HL-60 (cell line): Measurements from ENCODE around the gene PARD6B.

ENCODE experiments used
- DNase-seq, 2 experiments: peaks; one replicate each; pipeline ENCODE4 v3.0.0-alpha.2; 2010 to 2020; ENCODE audit warnings: low read depth in 1 of 2, low spot score in 1 of 2
- H3K27ac ChIP-seq: fragments of 250-450 bp; sonication (Bioruptor Pico); replicated peaks from 2 replicates; pipeline ENCODE4 v1.5.1; 2020; ENCODE audit warnings: mild to moderate bottlenecking, moderate library complexity
- H3K27me3 ChIP-seq: fragments of 250-450 bp; sonication (Bioruptor Pico); 2 replicates; pipeline ENCODE4 v1.5.1; 2021; ENCODE audit warnings: mild to moderate bottlenecking, moderate library complexity; ENCODE audit not compliant: insufficient read depth, poor library complexity, severe bottlenecking
- H3K4me3 ChIP-seq: replicated peaks from 2 replicates; pipeline ENCODE4 v1.5.1; 2011; ENCODE audit warnings: mild to moderate bottlenecking, control low read depth, low read length; ENCODE audit not compliant: insufficient read depth
- CTCF ChIP-seq: IDR thresholded peaks from one replicate; pipeline ENCODE4 v1.5.1; 2011; ENCODE audit warnings: low read length, control low read depth, inconsistent platforms; ENCODE audit not compliant: insufficient read depth
- GABPA ChIP-seq: IDR thresholded peaks from 2 replicates; pipeline ENCODE4 v1.6.1; 2012; ENCODE audit warnings: low read depth
- POLR2AphosphoS5 ChIP-seq: IDR thresholded peaks from 2 replicates; pipeline ENCODE4 v1.6.1; 2012; ENCODE audit warnings: low read depth
- SPI1 ChIP-seq: IDR thresholded peaks from 2 replicates; pipeline ENCODE4 v1.6.1; 2012; ENCODE audit warnings: low read depth, mild to moderate bottlenecking, borderline replicate concordance
- TF ChIP-seq, protein P1 (sequence below): IDR thresholded peaks from 2 replicates; pipeline ENCODE4 v1.6.1; 2012; ENCODE audit warnings: low read depth; ENCODE audit not compliant: insufficient replicate concordance

PARD6B gene

GRCh38 chr20:50683570-50683969 is 47.8 kb upstream of the PARD6B start:
- no peak overlapping the region for H3K4me3 ChIP-seq
- TF ChIP-seq, protein P1, sequence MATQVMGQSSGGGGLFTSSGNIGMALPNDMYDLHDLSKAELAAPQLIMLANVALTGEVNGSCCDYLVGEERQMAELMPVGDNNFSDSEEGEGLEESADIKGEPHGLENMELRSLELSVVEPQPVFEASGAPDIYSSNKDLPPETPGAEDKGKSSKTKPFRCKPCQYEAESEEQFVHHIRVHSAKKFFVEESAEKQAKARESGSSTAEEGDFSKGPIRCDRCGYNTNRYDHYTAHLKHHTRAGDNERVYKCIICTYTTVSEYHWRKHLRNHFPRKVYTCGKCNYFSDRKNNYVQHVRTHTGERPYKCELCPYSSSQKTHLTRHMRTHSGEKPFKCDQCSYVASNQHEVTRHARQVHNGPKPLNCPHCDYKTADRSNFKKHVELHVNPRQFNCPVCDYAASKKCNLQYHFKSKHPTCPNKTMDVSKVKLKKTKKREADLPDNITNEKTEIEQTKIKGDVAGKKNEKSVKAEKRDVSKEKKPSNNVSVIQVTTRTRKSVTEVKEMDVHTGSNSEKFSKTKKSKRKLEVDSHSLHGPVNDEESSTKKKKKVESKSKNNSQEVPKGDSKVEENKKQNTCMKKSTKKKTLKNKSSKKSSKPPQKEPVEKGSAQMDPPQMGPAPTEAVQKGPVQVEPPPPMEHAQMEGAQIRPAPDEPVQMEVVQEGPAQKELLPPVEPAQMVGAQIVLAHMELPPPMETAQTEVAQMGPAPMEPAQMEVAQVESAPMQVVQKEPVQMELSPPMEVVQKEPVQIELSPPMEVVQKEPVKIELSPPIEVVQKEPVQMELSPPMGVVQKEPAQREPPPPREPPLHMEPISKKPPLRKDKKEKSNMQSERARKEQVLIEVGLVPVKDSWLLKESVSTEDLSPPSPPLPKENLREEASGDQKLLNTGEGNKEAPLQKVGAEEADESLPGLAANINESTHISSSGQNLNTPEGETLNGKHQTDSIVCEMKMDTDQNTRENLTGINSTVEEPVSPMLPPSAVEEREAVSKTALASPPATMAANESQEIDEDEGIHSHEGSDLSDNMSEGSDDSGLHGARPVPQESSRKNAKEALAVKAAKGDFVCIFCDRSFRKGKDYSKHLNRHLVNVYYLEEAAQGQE: no peak
- TF ChIP-seq CTCF (no peak), POLR2AphosphoS5 (no peak), SPI1 (no peak), GABPA (no peak)
- DNase-seq: no peak
- H3K27ac ChIP-seq: no peak overlapping the region
- H3K27me3 ChIP-seq: no peaks in the 10 kb centered on the region

DNA sequence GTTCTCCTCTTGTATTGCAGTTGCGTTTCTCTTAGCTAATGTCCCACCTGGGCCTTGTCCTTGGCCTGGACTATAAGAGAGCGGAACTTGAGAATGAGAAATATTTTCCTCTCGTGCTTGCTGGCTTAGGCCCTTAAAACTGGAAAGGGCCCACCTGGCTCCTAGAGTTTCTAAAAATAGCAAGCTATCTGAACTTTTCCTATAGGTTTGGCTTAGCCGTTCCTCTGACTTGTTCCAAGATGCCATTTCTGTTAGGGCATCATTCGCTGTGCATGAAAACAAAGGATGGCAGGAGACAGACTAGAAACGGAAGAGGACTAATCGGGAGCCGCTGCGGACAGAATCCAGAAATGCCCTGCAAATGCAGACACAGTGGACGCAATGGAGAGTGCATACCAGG is 44.6 kb upstream of the PARD6B start:
- TF ChIP-seq, protein P1: no peak
- TF ChIP-seq POLR2AphosphoS5 (no peak), CTCF (no peak), SPI1 (no peak), GABPA (no peak)
- Histone ChIP-seq H3K27ac (no peak overlapping the region), H3K4me3 (no peak overlapping the region), H3K27me3 (peaks cover 22% of the 10 kb centered on the region)
- no peak for DNase-seq

DNA sequence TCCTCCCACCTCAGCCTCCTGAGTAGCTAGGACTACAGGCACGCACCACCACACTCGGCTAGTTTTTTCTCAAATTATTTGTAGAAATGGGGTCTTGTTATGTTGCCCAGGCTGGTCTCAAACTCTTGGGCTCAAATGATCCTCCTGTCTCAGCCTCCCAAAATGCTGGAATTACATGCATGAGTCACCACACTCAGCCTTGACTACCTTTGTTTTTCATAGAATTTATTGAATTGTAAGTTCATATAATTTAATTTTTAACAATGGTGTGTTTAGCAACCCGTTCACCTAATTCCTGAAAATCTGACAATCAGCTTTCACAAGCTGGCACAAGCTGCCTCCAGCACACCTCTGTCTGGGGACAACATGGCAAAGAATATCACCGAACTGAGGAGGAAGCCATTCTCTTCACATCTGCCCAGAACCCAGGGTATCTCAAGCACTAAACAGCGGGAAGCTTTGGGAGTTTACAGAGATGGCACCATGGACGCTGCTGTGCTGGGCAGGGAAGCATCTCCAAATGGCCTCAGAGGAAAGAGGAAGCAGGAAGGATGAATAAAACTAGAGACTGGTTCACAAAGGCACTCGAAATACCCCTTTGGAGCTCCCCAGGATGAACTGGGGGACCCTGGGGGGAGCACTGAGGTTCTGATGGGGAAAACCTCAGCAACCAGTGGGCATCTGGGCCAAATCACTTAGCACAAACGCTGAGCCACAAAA is 43.0 kb upstream of the PARD6B start:
- Histone ChIP-seq H3K27me3 (peaks cover 35% of the 10 kb centered on the region), H3K4me3 (no peak overlapping the region), H3K27ac (no peak overlapping the region)
- no peak for TF ChIP-seq SPI1
- DNase-seq: no peak

DNA sequence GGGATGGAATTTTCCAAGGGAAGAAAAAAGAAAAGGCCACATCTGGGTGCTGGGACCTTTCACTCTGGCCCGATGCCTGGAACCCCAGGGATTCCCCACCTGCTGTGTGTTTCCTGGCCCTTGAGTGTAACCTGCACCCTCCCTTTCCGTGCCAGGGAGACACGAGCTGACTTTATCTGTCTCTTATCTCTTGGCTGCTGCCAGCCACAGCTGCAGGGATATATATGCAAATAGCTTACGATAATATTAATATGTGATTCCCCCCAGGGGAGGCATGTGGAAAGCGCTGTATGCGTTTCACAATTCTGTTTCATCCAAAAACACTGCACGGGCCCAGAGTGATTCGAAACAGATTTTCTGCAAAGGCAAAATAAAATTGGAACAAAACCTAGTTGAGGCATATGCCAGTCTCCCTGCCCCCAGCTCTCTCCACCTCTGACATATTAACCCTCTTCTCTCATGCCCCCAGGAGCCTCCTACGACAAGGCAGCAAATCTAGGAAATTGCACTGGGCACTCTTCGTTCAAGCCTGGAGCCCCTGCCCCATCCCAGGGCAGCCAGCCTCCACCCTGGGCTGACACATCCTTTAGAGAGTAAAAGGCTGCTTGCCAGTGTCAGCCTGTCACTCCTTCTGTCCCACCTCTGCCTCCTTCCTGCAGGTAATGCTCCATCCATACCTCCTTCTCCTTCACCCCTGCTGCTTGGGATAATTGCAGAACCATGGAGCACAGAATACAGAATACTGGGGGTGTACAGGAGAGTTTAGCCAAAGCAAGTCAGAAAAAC is 41.3 kb upstream of the PARD6B start:
- no peak for DNase-seq
- Histone ChIP-seq H3K27ac (no peak overlapping the region), H3K4me3 (no peak overlapping the region), H3K27me3 (peaks cover 38% of the 10 kb centered on the region)
- TF ChIP-seq POLR2AphosphoS5 (no peak), CTCF (no peak), SPI1 (no peak), GABPA (no peak)
- TF ChIP-seq, protein P1: no peak
